HepG2 (cell line): ENCODE results near the gene ZFP92. TPM values are rescaled to one million over a fixed set of nuclear protein-coding genes. Genes with fewer than 3 reads are reported as not detected.

ENCODE experiments used
- ATAC-seq: fragments of 200-7000 bp; cut with Tn5 transposase; 3 replicates; pipeline ENCODE4 v1.9.1; 2020; ENCODE audit warnings: mild to moderate bottlenecking, moderate library complexity
- BruUV-seq: library from RNA; stranded (reverse); fragments of 400-500 nt; replicated peaks from 2 replicates; lab custom pipeline; 2021; lab: Mats Ljungman, UMichigan
- CTCF ChIA-PET: fragments of 300-600 bp; formaldehyde crosslinking; extraction: SDS; loops from one replicate; lab custom pipeline; 2021; ENCODE audit warnings: low total read pairs, inconsistent platforms, low intra/inter-chr PET ratio; lab: Yijun Ruan, JAX
- POLR2A ChIA-PET: fragments of 350-600 bp; sonication (Branson Sonifier 250); formaldehyde crosslinking; loops from one replicate; lab custom pipeline; 2020; ENCODE audit warnings: antibody characterized with exemption, inconsistent platforms; lab: Yijun Ruan, JAX
- DNase-seq: peaks from one replicate; pipeline ENCODE4 v3.0.0-alpha.2; 2015; ENCODE audit warnings: low spot score
- FAIRE-seq: peaks from 3 replicates; lab custom pipeline; 2011; peaks lifted over from hg19 to GRCh38; lab: Jason Lieb, UNC
- H2AFZ ChIP-seq: one replicate; pipeline ENCODE4 v1.6.1; 2011; ENCODE audit warnings: low read length, inconsistent platforms
- H3K27ac ChIP-seq: fragments of 300-600 bp; 3 replicates; pipeline ENCODE4 v1.8.0; 2011; ENCODE audit warnings: mixed run types, mild to moderate bottlenecking, mixed read lengths, low read length, inconsistent platforms; ENCODE audit not compliant: insufficient read depth; ENCODE audit errors: extremely low read length
- H3K27me3 ChIP-seq, 2 experiments: fragments of 200-600 bp in 1 of 2; 2 replicates in 1 of 2; 3 replicates in 1 of 2; pipeline versions ENCODE4 v1.6.0 to v1.8.0; 2011; ENCODE audit warnings: low read length in 2 of 2, mild to moderate bottlenecking in 2 of 2, moderate library complexity in 2 of 2, inconsistent platforms in 1 of 2; ENCODE audit not compliant: insufficient read depth in 2 of 2, control insufficient read depth in 1 of 2
- H3K36me3 ChIP-seq, 2 experiments: fragments of 200-600 bp in 1 of 2; replicated peaks in 1 of 2; 2 replicates in 1 of 2; 3 replicates in 1 of 2; pipeline versions ENCODE4 v1.5.1 to v1.8.0; 2011; ENCODE audit warnings: low read length in 2 of 2, inconsistent platforms in 1 of 2; ENCODE audit not compliant: insufficient read depth in 2 of 2, control insufficient read depth in 1 of 2
- H3K4me1 ChIP-seq: 2 replicates; pipeline ENCODE4 v1.5.1; 2012; ENCODE audit warnings: low read length, inconsistent platforms; ENCODE audit not compliant: insufficient read depth
- H3K4me2 ChIP-seq: 2 replicates; pipeline ENCODE4 v1.6.0; 2011; ENCODE audit warnings: low read depth, low read length, inconsistent platforms
- H3K4me3 ChIP-seq, 3 experiments: fragments of 200-600 bp in 1 of 3; sonication (generic), shearing (Covaris generic) in 1 of 3; replicated peaks in 1 of 3; 2 replicates each; pipeline ENCODE4 v1.5.1; 2011 to 2016; ENCODE audit warnings: low read length in 3 of 3, inconsistent platforms in 2 of 3, low read depth in 2 of 3, mild to moderate bottlenecking in 2 of 3, control low read depth in 1 of 3, mixed read lengths in 1 of 3; ENCODE audit not compliant: insufficient read depth in 1 of 3
- H3K79me2 ChIP-seq: one replicate; pipeline ENCODE4 v1.6.1; 2011; ENCODE audit warnings: low read length, inconsistent platforms; ENCODE audit not compliant: insufficient read depth
- H3K9ac ChIP-seq: 2 replicates; pipeline ENCODE4 v1.6.0; 2011; ENCODE audit warnings: mild to moderate bottlenecking, low read depth, low read length, inconsistent platforms; ENCODE audit not compliant: insufficient read depth
- H3K9me3 ChIP-seq: 2 replicates; pipeline ENCODE4 v1.5.1; 2012; ENCODE audit warnings: mild to moderate bottlenecking, low read length
- H4K20me1 ChIP-seq: 2 replicates; pipeline ENCODE4 v1.6.0; 2011; ENCODE audit warnings: inconsistent platforms, mild to moderate bottlenecking, low read length, moderate library complexity; ENCODE audit not compliant: insufficient read depth
- RELA ChIP-seq: sonication (generic); formaldehyde crosslinking; IDR thresholded peaks from 2 replicates; pipeline ENCODE4 v1.4.0; 2020; ENCODE audit warnings: missing genetic modification reagents
- RNF219 ChIP-seq: sonication (generic); formaldehyde crosslinking; IDR thresholded peaks from 2 replicates; pipeline ENCODE4 v1.5.0; 2020; ENCODE audit warnings: mild to moderate bottlenecking, missing genetic modification reagents
- ZBTB49 ChIP-seq: sonication (generic); formaldehyde crosslinking; IDR thresholded peaks from 2 replicates; pipeline ENCODE4 v1.4.0; 2020; ENCODE audit warnings: missing genetic modification reagents, borderline replicate concordance
- ZFP37 ChIP-seq: sonication (generic); formaldehyde crosslinking; IDR thresholded peaks from 2 replicates; pipeline ENCODE4 v1.4.0; 2020; ENCODE audit warnings: missing genetic modification reagents, borderline replicate concordance
- ZNF644 ChIP-seq: IDR thresholded peaks from 2 replicates; pipeline ENCODE4 v1.6.1; 2016; ENCODE audit warnings: low read depth
- WGBS: methylation state at CpG from one replicate; pipeline ENCODE4 v1.1.6; 2017; ENCODE audit warnings: low lambda C conversion rate; 5-methylcytosine and 5-hydroxymethylcytosine counted together
- in situ Hi-C: cut with HindIII; loops from 2 replicates; pipeline ENCODE4 v1.10.0; 2017; ENCODE audit warnings: low pct_unique_long_range_greater_than_20kb; ENCODE audit not compliant: extremely low pct_ligation_motif_present
- intact Hi-C: fragments of 100-400 bp; cut with micrococcal nuclease; formaldehyde crosslinking; loops from one replicate; pipeline ENCODE4 v1.10.0; 2022; ENCODE audit not compliant: unreplicated experiment
- polyA plus RNA-seq, 8 experiments: library from polyadenylated mRNA; depleted of rRNA in 3 of 8; stranded (reverse) in 7 of 8; unstranded in 1 of 8; fragments of >200 nt; fragmentation: Illumina TruSeq in 4 of 8; extraction: Trizol in 4 of 8; gene quantifications; 2 replicates each; pipeline versions ENCODE4 v1.2.1 to v1.2.3, GENCODE V29; 2011 to 2016; ENCODE audit warnings: low read depth in 4 of 8, missing spikeins in 1 of 8, mixed read lengths in 1 of 8; ENCODE audit not compliant: insufficient read depth in 1 of 8
- total RNA-seq, 5 experiments: library from RNA; depleted of rRNA; stranded (reverse); fragments of >200 nt; fragmentation: Illumina TruSeq; extraction: Trizol; gene quantifications; 2 replicates each; pipeline ENCODE4 v1.2.3, GENCODE V29; 2016; ENCODE audit warnings: low read depth in 1 of 5

The ZFP92 gene
- total and polyA plus RNA-seq, 2 of the 13 experiments (the other 11 are each of a cell fraction or from before 2014, with no cell fraction given), result 0.02 TPM; not detected in 1

GRCh38 chrX:153446950-153447580 lies 35.8 kb downstream of the ZFP92 start:
- POLR2A ChIA-PET, result no interaction called here
- no peak for FAIRE-seq

More at GRCh38 chrX:153446950-153447580, 35.8 kb downstream of the ZFP92 start:
- 100% methylated on average over 3 of the region's 17 CpGs for WGBS
- Histone ChIP-seq H3K27me3 (no peaks in the 10 kb centered on the region), H3K79me2 (no peaks in the 10 kb centered on the region), H3K4me3 (no peak overlapping the region), H4K20me1 (no peaks in the 10 kb centered on the region), H2AFZ (no peak overlapping the region), H3K4me2 (no peak overlapping the region), H3K9me3 (no peaks in the 10 kb centered on the region)
- BruUV-seq, result no TSS peak
- DNase-seq (no peak), ATAC-seq (no peak)
- CTCF ChIA-PET, result no interaction called here
- TF ChIP-seq RELA (CRISPR knock-in tag), result no peak
- TF ChIP-seq ZBTB49 (CRISPR knock-in tag), result no peak
- no peak for TF ChIP-seq ZFP37 (CRISPR knock-in tag)
- no peak for TF ChIP-seq ZNF644 (CRISPR knock-in tag)
- no peak for TF ChIP-seq RNF219
- TF ChIP-seq, all 625 proteins: peak for 0
- Histone ChIP-seq H3K27ac (no peak overlapping the region), H3K4me1 (no peaks in the 10 kb centered on the region), H3K9ac (no peak overlapping the region), H3K36me3 (no peaks in the 10 kb centered on the region)
- in situ Hi-C loops (no loop called here), intact Hi-C loops (no loop called here)
